Erythroblast (primary cell): ENCODE results near the gene GRWD1.

Source experiments
- GATA1 ChIP-seq: IDR thresholded peaks from 2 replicates; pipeline ENCODE4 v1.6.1; 2011; ENCODE audit warnings: low read depth, mild to moderate bottlenecking, control low read depth, low read length, moderate library complexity
- POLR2A ChIP-seq: IDR thresholded peaks from 2 replicates; pipeline ENCODE4 v1.6.1; 2011; ENCODE audit warnings: mild to moderate bottlenecking, low read length

DNA sequence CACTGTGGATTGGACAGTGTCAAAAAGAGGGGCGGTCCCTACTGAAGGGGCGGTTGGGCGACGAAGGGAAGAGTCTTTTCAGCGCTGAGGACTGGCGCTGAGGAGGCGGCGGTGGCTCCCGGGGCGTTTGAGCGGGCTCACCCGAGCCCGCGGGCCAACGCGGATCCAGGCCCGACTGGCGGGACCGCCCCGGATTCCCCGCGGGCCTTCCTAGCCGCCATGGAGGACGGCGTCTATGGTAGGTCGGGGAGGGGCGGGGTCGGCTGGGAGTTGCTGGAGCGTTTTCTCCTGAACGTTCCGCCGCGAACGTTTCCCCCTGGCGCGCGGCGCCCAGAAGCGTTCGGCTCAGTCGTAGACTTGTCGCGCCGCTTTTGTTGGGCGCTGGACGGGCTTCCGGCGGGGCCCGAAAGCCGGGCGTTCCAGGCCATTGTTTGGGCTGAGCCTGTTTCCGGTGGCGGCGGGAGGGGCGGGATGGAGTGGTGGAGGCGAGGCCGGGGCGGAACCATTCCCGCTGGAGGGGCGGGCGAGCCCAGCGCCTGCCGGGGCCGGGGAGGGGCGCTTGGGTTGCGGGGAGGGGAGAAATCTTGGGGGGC, 23.6 kb downstream of the GRWD1 start, which contains the start of gene CYTH2:
- TF ChIP-seq POLR2A, result peak; percentile 97
- no peak for TF ChIP-seq GATA1
